HG03135 (cell line): Measurements from ENCODE around the gene WIZ.
"Not testable (repeated sequence)": the region's sequence is repeated elsewhere in the genome, so short reads cannot be mapped to it uniquely, and the experiment has no call there.

Experiments used
- ATAC-seq: cut with Tn5 transposase; IDR thresholded peaks from one replicate; pipeline ENCODE4 v1.9.1; 2021; ENCODE audit warnings: mild to moderate bottlenecking, moderate library complexity; ENCODE audit not compliant: unreplicated experiment

WIZ gene, protein sequence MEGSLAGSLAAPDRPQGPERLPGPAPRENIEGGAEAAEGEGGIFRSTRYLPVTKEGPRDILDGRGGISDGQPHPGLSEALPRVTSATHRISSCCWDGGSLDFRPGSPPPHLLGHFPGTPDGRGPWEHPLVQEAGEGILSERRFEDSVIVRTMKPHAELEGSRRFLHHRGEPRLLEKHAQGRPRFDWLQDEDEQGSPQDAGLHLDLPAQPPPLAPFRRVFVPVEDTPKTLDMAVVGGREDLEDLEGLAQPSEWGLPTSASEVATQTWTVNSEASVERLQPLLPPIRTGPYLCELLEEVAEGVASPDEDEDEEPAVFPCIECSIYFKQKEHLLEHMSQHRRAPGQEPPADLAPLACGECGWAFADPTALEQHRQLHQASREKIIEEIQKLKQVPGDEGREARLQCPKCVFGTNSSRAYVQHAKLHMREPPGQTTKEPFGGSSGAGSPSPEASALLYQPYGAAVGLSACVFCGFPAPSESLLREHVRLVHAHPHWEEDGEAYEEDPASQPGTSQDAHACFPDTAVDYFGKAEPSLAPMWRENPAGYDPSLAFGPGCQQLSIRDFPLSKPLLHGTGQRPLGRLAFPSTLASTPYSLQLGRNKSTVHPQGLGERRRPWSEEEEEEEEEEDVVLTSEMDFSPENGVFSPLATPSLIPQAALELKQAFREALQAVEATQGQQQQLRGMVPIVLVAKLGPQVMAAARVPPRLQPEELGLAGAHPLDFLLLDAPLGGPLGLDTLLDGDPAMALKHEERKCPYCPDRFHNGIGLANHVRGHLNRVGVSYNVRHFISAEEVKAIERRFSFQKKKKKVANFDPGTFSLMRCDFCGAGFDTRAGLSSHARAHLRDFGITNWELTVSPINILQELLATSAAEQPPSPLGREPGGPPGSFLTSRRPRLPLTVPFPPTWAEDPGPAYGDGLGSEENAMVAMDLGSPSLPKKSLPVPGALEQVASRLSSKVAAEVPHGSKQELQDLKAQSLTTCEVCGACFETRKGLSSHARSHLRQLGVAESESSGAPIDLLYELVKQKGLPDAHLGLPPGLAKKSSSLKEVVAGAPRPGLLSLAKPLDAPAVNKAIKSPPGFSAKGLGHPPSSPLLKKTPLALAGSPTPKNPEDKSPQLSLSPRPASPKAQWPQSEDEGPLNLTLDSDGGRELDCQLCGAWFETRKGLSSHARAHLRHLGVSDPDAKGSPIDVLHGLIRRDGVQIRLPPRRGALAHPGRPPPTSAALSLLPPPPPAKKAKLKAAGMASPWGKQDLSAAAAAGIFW (N-terminal part only)

DNA sequence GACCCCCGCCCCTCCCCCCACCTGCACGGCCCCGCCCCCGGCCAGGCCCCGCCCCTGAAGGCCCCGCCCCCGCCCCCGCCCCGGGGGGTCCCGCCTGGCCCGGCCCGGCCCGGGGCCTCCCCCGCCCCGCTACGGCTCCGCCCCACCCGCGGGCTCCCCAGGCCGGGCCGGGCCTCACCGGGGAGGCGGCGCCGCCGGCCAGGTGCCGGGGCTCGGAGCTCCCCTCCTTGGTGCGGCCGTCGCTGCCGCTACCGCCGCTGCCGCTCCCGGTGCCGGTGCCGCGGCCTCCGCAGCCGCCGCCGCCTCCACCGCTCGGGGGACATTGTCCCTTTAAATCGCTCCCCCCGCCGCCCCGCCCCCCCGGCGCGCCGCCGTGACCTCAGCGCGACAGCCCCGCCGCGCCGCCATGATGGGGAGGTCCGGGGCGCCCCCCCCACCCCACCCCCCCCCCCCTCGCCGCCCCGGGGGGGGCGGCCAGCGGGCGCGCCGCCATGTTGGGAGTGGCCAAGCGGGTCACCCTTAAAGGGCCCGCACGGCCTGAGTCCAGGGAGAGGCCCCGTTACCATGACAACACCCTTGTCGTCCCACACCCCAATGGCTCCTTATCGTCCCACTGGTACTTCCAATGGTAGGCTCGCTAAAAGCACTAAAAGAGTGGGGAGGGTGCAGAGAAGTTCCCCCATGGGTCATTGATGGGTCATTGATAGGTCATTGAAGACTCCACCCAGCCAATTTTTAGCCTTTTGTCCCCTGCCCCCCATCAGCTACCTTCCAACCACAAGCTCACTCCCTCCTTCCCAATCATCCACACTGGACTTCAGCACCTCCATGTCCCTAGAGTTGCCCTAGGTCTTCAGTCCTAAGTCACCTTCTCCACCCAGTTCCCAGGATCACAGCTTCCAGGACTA is at the start of gene WIZ:
Gene WIZ, minus strand, starts transcription at position 337 of the 908 bp plus-strand sequence. CDS start 1,649 bp downstream, outside the sequence.
- no peak for ATAC-seq

DNA sequence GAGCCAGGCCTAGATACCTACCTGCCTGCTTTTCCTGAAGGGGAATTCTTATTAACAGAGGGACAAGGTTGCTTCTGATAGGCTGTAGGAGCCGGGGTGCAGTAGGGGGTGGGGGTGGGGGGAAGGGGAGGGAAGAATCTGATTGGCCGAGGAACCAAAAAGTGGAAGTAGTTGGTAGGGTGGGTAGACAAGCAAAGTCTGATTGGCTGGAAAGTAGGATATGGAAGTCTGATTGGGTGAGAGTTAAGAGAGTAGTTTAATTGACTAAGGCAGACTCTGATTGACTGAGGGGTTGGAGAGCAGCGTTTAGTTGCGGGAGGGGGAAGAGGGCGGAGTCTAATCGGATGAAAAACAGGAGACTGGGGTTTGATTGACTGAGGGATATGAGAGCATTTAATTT is 49.2 kb upstream of the WIZ start:
- no peak for ATAC-seq

DNA sequence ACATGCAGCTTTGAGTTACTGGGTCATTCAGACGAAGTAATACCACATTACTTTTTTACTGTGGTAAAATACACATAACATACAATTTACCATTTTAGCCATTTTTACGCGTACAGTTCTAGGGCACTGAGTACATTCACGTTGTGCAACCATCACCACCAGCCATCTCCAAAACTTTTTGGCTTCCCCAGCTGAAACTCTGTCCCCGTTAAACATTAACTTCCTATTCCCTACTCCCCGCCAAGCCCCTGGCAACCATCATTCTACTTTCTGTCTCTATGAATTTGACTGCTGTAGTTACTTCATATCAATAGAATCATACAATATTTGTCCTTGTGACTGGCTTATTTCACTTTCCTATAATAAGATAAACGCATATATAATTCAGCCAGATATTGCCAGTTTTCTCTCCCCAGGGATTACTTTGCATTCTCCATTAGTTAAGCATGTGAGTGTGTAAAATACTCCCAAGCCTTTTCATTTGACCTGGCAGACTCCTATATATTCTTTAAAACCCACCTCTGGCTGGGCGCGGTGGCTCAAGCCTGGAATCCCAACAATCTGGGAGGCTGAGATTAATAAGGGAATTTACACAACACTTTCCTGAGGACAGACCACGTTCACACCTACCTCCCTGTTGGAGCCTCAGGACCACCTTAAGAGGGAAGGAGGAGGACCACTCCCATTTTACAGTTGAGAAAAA is 48.6 kb upstream of the WIZ start:
- no peak for ATAC-seq

DNA sequence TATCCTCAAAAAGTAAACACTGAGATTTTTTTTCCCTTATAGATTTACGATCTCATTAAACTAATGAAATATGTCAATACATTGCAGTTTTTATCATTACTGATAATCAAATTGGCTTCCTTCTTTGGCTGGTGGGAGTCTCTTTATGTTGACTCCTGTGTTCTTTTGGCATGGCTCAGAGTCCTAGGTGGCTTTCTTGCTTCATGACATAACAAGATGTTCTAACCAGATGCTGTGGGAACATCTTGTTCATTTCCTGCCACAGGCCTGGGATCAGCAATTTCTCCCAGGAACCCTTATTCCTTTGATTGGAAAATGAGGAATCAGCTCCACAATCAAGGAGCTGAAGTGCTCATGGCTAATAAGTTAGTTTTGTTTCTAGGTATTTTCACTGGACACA is 45.4 kb upstream of the WIZ start:
- ATAC-seq = no peak

DNA sequence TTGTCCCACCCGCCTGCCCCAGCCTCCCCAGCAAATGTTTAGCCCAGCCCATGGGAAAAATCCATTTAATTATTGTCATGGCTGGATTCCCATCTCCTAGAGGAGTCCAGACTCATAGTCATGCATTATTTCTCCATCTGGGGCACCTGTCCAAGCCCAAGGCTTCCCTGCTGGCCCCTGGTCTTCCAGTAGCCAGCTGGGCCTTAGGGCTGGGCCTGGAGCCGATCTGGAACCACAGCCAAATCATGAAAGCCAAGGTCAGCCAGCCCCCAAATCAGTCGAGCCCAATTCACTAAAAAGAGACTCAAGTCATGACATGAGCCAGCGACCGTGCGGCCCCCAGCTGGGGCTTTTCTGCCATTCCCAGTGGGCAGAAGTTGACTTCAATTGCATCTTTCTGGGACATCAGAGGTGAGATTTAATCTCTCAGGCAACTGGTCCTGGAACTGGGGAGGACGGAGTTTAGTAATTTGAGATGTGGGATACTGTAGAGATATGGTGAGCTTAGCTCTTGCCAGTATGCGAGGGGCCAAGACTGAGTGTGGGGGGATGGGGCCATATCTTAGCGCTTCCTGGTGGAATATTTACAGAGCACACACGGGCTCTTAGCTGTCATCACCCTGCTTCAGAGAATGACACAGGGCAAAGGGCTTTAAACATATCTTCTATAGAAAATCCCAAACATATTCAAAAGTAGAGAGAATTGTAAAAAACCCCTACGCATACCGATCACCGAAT is 38.9 kb upstream of the WIZ start:
- ATAC-seq = no peak

DNA sequence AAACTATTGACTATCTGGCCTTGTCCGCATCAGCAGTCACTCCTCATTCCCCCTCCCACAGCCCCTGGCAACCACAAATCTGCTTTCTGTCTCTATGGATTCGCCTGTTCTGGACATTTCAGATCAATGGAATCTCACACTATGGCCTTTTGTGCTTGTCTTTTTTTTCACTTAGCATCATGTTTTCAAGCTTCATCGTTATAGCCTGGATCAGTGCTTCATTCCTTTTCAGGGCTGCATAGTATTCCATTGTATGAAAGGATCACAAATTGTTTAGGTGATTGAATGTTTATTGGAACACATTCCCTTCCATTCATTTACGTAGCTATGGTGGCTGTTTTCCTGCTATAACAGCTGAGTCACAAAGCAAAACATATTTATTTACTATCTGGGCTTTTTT is 37.3 kb upstream of the WIZ start:
- no peak for ATAC-seq

DNA sequence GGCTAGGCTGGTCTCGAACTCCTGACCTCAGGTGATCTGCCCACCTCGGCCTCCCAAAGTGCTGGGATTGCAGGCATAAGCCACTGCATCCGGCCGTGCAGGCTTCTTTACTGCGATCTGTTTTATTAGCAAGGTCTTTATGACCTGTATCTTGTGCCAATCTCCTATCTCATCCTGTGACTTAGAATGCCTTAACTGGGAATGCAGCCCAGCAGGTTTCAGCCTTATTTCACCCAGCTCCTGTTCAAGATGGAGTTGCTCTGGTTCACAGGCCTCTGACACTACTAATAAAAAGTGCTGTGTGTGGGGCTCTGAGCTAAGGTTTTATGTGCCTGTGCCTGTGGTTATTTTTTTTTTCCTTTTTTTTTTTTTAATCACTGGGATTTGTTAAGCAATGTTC is 36.0 kb upstream of the WIZ start:
- ATAC-seq = not testable (repeated sequence)

DNA sequence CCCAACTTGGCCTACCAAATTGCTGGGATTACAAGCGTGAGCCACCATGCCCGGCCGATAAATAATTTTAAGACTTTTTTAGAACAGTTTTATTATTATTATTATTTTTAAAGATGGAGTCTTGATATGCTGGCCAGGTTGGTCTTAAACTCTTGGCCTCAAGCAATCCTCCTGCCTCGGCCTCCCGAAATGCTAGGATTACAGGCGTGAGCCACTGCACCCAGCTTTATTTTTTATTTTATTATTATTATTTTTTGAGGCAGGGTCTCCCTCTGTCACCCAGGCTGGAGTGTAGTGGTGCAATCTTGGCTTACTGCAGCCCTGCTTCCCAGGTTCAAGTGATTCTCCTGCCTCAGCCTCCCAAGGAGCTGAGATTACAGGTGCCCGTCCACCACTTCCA is 31.2 kb upstream of the WIZ start:
- not testable (repeated sequence) for ATAC-seq

DNA sequence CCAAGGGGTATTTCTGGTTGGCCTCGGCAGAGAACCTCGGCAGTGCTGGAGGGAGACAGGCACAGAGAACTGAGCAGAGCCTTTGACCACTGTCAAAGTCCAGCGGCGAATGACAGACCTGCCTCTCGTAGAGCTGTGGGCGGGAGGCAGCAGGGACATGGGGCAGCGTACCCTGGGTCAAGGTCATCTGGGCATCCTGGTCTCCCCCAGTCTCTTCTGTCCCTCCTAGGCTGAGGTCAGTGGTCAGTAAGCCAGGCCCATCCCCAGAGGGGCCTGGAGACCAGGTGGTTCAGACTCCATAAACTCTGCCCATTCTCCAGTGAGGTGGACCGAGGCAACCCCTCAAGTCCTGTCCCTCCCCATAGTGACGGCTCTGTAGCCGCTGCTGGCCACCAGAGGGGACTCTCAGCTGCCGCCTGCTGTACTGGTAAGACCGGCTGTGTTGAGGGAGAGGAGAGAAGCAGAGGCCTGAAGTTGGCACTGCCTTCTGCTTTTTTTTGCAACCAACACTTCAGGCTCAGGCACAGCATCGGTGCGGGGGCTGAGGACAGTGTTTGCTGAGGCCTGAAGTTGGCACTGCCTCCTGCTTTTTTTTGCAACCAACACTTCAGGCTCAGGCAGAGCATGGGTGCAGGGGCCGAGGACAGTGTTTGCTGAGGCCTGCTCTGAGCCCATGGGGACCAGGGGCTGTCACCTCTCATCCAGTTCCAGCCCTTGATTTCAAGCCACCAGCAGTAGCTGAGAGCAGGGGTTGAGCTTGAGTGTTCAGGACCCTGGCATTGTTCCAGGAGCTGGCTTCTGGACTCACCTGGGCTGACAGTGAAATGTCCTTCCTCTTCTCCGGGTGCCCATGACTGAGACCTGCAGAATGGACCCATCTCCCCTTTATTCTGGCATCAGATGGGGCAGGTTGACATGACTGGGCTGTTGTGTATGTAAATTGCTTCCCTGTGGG is 29.9 kb upstream of the WIZ start, which contains the start of gene PGLYRP2:
Gene PGLYRP2, minus strand, starts transcription at position 111 of the 955 bp plus-strand sequence. CDS start 130 bp downstream, outside the sequence.
- ATAC-seq = no peak

DNA sequence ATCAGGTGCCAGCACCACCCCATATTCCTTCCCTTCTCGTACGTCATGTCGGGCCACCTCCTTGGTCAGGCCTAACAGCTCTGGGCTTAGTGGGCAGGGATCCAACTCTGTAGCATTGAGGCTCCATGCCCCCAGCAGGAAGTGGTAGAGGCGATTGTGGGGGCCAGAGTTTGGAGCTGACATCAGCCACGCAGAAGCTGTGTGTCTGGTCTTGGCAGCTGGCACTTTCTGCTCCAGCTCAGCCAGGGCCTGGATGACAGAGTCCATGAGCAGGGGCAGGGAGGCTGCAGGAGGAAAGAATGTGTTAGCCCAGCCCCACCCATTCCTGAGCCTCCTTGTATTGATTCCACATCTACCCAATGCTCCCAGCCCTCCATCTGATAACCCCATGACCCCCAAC is 26.6 kb upstream of the WIZ start:
- no peak for ATAC-seq

DNA sequence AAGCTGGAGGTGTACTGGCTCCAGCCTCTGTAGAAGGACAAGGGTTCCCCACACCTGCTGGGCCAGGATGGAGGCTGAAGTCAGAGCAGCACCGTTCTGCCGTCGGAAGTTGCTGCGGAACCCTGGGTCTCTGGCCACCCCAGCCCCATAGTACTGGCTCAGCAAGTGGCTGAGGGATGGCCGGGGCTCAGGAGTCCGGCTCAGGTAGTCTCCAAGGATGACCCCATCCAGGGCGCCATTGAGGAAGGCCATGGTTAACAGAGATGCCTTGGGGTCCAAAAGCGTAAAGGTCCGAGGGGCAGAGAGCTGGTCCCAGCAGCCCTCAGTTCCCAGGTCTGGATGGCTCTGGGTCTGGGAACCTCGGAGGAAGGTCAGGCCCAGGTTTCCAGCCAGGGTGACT is 25.9 kb upstream of the WIZ start:
- ATAC-seq = no peak

DNA sequence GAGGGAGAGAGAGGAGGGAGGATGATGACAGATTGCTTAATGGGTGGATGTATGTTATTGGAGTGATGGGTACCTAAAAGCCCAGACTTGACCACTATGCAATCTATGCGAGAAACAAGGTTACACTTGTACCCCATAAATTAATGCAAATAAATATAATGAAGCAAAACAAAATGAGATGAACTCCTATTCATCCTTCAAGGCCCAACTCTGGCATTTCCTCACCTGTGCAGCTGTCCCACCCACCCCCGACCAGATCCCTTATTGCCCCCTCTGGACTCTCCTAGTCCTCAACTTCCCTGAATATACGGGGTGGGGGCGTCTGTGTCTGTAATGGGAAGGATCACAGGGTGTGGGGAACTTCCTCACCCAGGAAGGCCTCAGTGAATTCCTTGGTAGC is 25.4 kb upstream of the WIZ start:
- ATAC-seq = no peak

DNA sequence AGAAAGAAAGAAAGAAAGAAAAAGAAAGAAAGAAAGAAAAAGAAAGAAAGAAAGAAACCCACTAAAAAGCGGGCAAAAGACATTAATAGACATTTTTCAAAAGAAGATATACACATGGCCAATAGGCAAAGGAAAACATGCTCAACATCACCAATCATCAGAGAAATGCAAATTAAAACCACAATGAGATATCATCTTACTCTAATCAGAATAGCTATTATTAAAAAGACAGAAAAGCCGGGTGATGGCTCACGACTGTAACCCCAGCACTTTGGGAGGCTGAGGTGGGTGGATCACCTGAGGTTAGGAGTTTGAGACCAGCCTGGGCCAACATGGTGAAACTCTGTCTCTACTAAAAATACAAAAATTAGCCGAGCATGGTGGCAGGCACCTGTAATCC is 24.1 kb upstream of the WIZ start:
- ATAC-seq = not testable (repeated sequence)

DNA sequence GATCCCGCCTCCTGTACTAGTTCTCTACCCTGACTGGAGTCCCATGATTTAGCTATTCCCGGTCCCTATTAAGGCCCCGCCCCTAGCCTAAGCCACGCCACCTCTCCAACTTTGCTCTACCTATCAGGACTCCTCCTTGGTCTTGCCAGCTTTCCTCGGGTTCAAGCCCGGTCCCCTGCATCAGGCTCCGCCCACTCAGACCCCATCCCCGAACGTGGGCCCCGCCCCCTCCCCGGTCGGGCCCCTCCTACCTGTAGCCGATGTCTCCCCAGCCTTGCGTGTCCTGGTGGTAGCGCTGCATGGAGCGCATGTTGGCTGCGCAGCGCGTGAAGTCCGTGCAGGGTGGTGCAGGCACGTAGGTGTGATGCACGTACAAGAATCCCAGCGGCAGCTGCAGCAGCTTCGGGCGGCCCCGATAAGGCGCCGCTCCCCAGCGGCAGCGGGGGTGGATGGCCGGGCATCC is 21.9 kb upstream of the WIZ start:
- ATAC-seq = no peak

DNA sequence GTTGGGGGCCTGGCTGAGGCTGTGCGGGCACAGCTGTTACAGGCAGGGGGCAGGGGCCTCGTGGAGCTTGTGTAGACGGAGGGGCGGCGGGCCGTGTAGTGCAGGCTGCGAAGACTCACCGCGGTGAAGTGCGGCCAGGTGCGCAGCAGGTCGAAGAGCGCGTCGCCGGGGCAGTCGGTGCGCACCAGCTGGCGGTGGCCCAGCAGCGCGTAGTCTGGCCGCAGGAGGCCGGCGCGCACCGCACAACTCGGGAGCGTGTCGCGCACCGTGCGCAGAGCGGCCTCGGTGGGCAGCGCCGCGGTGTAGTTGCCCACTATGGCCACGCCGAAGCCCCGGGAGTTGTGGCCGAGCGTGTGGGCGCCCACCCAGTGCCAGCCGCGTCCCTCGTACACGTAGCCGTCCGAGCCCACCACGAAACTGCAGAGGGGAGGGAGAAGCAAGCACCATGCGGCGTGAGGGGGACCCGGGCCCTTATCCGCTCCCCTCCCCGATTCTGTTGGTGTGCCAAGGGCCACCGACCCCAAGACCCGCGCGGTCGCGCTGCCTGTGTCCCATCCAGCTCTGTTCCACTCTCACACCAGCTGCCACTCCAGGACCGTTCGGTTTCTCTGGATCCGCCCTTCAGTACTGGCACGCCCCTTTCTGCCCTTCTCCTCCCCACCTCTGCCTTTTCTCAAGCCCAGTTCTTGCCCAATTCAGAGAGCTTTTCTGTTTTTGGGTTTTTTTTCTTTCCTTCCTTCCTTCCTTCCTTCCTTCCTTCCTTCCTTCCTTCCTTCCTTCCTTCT is 19.9 kb upstream of the WIZ start:
- no peak for ATAC-seq

DNA sequence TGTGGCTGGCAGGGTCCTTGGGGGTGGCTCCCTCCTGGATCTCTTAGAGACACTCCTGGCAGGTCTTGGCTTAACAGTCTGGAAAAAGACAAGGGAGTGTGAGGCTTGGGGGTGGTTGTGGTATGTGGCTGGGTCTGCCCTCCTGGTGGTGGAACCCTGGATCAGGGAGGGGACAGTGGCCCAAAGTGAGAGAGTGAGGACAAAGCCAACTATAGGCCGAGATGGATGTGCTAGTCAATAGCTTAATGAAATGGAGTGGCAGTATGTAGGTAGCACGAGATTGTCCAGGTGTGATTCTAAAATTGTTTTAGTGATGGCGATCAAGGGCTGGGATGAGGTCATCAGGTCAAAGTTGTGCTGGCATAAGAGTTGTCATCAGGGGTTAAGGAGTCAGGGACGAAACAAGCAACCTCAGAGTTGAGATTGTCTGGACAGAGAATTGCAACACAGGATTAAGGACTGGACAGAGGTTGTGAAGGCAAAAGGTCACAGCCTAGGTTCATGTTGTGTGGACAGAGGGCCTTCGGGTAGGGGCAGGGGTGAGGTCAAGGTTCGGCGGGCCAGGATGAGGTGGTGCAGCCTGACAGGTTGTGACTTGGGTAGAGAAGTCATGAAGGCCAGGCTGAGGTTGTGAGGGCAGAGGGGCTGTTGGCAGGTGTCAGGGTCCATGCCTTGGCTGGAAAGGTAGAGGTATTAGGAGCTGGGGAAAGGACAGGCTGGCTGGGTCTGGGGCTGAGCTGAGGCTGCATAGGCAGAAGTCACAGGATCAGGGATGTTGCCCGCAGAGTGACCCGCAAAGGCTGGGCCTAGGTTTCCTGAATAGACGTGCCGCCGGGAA is 19.1 kb upstream of the WIZ start:
- no peak for ATAC-seq
